ACC112 (cell line): ENCODE data around the gene CAMTA1.

Experiments
- H2AFZ ChIP-seq: fragments of 200-600 bp; sonication (generic); one replicate; pipeline ENCODE4 v1.6.0; 2017; ENCODE audit warnings: antibody characterized with exemption, low read length; ENCODE audit not compliant: unreplicated experiment
- H3K27ac ChIP-seq: fragments of 200-600 bp; sonication (generic); 2 replicates; pipeline ENCODE4 v1.5.1; 2014; ENCODE audit warnings: low read depth, mild to moderate bottlenecking, antibody characterized with exemption, low read length, moderate library complexity
- H3K27me3 ChIP-seq: fragments of 200-600 bp; sonication (generic); 2 replicates; pipeline ENCODE4 v1.6.1; 2014; ENCODE audit warnings: mild to moderate bottlenecking, antibody characterized with exemption, low read length, moderate library complexity, mixed read lengths; ENCODE audit not compliant: insufficient read depth
- H3K36me3 ChIP-seq: fragments of 200-600 bp; sonication (generic); 2 replicates; pipeline ENCODE4 v1.6.1; 2016; ENCODE audit warnings: mild to moderate bottlenecking, antibody characterized with exemption, low read length, moderate library complexity, mixed read lengths; ENCODE audit not compliant: insufficient read depth
- H3K4me1 ChIP-seq: fragments of 200-600 bp; sonication (generic); one replicate; pipeline ENCODE4 v1.6.1; 2016; ENCODE audit warnings: low read length, mixed read lengths; ENCODE audit not compliant: insufficient read depth, unreplicated experiment, control insufficient read depth
- H3K4me3 ChIP-seq: fragments of 200-600 bp; sonication (generic); 2 replicates; pipeline ENCODE4 v1.5.1; 2014; ENCODE audit warnings: mild to moderate bottlenecking, low read depth, low read length
- H3K79me2 ChIP-seq: fragments of 200-600 bp; sonication (generic); one replicate; pipeline ENCODE4 v1.6.0; 2016; ENCODE audit warnings: low read length; ENCODE audit not compliant: control insufficient read depth, unreplicated experiment, insufficient read depth

The CAMTA1 gene

DNA sequence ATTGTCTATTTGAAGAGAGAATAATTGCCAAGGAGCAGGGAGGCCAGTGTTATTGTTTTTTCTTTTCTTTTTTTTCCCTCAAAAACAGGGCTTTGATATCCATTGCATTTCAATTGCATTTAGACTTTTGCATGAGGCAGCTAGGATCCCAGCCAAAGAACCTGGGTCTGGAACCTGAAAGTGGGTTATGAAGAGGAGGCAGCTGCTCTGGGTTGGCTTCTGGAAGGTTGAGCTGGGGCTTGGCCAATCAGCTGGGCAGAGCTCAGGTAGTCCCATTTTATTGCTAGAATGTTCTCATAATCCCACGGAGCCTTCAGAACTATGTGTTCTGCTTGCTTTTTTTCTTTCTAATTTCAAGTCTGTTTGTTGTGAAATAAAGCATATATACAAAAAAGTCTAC is 218.9 kb downstream of the CAMTA1 start:
- H3K4me1 ChIP-seq: no peaks in the 10 kb centered on the region
- H3K4me3 ChIP-seq: no peak overlapping the region
- no peaks in the 10 kb centered on the region for H3K79me2 ChIP-seq
- H3K36me3 ChIP-seq: no peaks in the 10 kb centered on the region
- peaks cover 70% of the 10 kb centered on the region for H3K27me3 ChIP-seq
- no peak overlapping the region for H3K27ac ChIP-seq
- no peak overlapping the region for H2AFZ ChIP-seq

DNA sequence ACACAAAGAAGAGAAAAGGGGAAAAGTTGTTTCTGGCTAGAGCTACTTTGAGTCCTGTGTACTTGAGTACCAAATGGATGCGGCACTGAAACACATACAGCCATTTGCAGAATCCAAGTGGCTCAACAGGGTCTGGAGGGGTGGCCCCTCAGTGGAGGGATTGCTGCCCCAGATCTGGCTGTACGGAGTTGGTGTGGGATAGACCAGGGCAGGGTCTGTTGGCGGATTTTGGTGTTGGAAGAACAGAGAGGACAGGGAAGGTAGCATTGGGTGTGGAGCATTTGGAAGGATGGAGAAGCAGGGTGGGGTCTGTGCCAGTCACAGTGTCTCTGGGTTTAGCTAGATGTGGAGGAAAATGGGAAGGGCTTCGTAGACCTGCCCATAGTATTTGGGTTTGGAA is 220.5 kb downstream of the CAMTA1 start:
- H3K4me1 ChIP-seq: no peaks in the 10 kb centered on the region
- no peaks in the 10 kb centered on the region for H3K36me3 ChIP-seq
- H3K27ac ChIP-seq: no peak overlapping the region
- H3K27me3 ChIP-seq: peaks cover 83% of the 10 kb centered on the region
- H2AFZ ChIP-seq: no peak overlapping the region
- no peaks in the 10 kb centered on the region for H3K79me2 ChIP-seq
- H3K4me3 ChIP-seq: no peak overlapping the region

DNA sequence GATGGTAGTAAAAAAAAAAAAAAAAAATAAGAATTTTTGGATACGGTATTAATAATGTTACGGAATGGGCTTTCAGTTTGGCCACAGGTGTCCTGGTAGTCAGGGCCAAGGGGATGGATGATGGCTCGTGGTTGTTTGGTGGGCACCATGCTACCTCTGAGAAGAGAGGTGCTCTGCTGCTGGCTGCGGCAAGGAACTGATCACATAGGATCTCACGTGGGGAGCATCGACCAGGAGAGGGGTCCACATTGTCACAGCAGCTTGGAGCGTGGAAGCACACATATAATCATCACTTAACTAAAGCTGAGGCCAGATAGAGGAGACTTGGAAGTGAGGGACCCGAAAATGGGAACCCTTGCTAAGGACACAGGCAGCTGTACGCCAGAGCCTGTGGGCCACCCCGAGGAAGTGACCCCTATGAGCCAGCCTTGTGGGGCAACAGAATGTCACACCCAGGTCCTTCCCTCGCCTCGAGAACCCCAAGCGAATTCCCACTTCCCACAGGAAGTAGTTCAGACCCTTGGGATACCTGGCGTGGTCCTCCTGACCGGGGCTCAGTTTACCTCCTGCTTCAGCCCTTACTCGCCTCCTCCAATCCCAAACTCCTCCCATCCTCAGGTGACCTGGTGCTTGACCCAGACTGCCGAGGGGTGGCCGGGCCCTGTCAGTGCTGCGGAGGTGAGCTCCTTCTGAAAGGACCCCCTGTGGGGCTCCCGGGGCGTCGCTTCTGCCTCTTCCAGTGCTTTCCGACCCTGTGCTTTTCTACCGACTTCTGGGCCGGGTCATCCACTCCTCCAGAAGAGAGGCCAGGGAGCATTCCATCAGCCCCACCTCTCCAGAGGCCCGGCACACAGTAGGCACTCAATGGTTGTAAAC is 222.0 kb downstream of the CAMTA1 start:
- Histone ChIP-seq H3K4me3 (no peak overlapping the region), H3K27me3 (peaks cover 86% of the 10 kb centered on the region), H3K4me1 (no peaks in the 10 kb centered on the region), H2AFZ (no peak overlapping the region), H3K36me3 (no peaks in the 10 kb centered on the region), H3K27ac (no peak overlapping the region), H3K79me2 (no peaks in the 10 kb centered on the region)

DNA sequence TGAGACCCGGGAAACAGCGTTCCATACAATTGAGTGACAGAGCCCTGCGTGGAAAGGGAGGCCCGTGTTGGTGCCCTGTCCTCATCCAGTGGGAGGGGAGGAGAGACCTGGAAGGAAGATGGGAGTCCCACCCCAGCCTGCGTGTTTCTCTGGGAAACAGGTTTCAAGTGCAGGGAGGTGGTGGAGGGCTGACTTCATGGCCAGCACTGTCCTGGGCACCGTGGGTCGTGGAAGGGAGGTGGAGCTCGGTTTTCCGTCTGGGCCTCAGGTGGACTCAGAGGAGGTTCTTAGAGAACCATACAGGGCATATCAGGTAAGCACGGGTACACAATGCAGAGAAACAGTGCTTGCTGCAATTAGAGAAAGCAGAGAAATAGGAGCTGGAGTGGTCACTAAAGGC is 222.6 kb downstream of the CAMTA1 start:
- Histone ChIP-seq H3K27ac (no peak overlapping the region), H3K36me3 (no peaks in the 10 kb centered on the region), H3K27me3 (peaks cover 80% of the 10 kb centered on the region), H3K4me1 (no peaks in the 10 kb centered on the region), H3K4me3 (no peak overlapping the region), H3K79me2 (no peaks in the 10 kb centered on the region), H2AFZ (no peak overlapping the region)

DNA sequence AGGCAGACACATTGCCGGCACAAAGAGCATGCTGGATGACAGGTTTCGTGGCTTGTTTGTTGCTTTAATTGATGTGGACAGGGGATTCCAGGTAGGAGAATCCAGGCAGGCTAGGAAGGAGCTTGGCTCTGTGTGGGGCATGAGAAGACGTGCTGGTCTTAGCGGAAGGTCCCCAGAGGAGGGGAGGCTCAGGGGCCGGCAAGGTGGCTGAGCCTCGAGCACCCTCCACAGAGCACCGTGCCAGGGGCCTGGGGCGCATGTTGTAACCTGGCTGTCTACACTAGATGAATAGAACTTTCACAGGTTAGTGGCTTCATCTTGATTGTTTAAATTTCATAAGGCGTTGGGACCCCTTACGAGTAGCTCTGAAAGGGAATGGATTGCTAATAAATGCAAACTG is 223.1 kb downstream of the CAMTA1 start:
- no peak overlapping the region for H3K27ac ChIP-seq
- H3K27me3 ChIP-seq: peaks cover 75% of the 10 kb centered on the region
- H3K36me3 ChIP-seq: no peaks in the 10 kb centered on the region
- no peaks in the 10 kb centered on the region for H3K4me1 ChIP-seq
- no peak overlapping the region for H2AFZ ChIP-seq
- no peaks in the 10 kb centered on the region for H3K79me2 ChIP-seq
- no peak overlapping the region for H3K4me3 ChIP-seq

DNA sequence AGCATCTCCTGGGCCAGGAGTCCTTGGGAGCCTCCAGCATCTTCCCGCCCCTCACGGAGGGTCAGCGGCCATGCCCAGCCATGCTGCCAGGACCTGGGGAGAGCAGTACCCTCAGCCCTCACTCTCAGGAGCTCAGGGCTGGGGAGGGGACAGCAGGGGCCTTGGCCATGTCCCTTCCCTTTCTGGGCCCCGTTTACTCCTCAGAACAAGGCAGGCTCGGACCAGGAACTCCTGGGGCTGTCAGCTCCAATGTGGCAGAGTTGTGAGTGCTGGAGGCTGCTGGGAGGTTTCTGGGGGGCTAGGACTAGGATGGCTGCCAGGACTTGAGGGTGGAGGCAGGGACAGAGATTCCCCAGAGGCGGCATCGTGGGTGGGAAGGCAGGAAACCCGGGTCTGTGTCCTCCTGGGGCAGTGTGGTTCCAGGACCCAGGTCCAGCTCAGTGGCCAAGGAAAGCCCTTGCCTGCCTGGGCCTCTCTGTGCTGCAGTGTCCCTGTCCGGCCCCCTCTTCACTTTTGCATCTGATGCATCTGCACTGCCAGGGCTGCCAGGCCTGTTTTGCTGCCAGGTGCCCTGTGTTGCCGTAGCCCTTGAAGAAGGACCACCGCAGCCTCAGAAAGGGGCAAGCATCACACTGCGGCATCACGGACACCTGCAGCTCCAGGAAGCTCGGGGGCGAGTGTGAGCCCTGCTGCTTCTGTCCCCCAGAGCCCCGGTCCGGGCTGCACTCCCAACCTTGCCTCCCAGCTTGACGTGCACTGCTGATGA is 223.9 kb downstream of the CAMTA1 start:
- Histone ChIP-seq H3K27ac (no peak overlapping the region), H3K27me3 (peaks cover 70% of the 10 kb centered on the region), H3K4me1 (no peaks in the 10 kb centered on the region), H3K36me3 (no peaks in the 10 kb centered on the region), H3K4me3 (no peak overlapping the region), H3K79me2 (no peaks in the 10 kb centered on the region), H2AFZ (no peak overlapping the region)

DNA sequence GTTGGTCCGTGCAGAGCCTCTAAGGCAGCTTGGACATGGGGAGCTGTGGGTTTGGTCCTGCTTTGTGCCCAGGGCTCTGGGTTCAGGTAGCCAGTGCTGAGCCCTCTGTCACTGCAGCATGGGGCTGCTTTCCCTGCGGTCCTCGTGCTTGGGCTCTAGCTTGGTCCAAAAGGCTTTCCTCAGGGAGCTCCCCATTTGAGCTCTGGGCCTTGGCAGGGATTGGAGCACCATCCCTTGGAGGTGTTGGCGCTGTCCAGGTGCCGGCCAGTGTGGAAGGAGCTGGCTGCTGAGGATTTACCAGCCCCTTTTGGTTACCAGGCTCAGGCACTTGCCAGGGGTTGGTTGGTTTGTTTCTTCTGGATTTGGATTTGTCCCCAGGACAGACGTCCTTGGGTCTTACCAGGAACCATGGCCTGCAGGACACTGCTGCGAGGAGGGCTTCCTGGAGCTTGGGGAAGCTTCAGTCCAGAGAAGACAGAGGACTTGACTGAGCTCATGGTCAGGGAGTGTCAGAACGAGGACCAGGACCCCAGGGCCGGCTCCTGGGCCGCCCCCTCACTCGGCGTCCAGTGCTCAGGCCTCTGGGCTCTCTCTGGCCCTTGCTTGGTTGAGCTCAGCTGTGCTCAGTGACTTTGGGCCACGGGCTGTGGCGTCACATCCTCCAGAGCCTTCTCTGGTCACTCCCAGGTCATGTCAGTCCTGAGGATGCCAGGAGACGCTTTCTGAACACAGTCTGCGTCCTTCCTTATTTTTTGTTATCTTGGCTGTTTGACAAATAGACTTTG is 224.7 kb downstream of the CAMTA1 start:
- H3K27ac ChIP-seq: no peak overlapping the region
- H3K27me3 ChIP-seq: peaks cover 67% of the 10 kb centered on the region
- no peaks in the 10 kb centered on the region for H3K4me1 ChIP-seq
- H3K4me3 ChIP-seq: no peak overlapping the region
- no peaks in the 10 kb centered on the region for H3K79me2 ChIP-seq
- H2AFZ ChIP-seq: no peak overlapping the region
- H3K36me3 ChIP-seq: no peaks in the 10 kb centered on the region

DNA sequence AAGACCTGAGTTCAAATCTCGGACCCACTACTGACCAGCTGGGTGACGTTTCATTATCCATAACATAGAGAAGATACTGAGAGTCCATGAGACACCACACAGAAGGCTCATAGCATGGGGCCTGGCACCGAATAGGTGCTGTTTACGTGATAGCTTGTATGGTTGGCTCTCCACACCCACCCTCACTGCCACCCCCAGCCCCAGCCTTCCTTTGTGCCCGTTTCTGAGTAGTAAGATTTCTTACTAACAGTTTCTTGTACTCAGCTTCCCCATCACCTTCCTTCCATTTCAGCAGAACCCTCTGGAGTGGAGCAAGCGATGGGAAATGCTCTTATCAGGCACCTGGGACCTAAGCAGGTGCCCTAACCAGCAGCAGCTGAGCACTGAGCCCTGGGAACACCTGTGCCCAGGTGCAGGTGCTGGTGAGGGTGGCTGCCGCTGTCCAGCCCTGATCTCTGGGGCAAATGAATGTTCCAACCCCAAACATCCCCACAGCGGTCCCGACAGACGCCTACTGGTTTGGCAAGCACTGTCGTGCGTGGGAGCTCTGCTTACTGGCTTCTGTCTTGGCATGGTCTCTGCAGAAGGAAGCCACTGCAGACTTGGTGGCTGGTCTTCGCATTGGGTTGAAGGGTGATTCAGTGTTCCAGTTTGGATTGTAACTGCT is 225.4 kb downstream of the CAMTA1 start:
- no peak overlapping the region for H3K27ac ChIP-seq
- H3K36me3 ChIP-seq: no peaks in the 10 kb centered on the region
- no peak overlapping the region for H2AFZ ChIP-seq
- H3K79me2 ChIP-seq: no peaks in the 10 kb centered on the region
- H3K4me1 ChIP-seq: no peaks in the 10 kb centered on the region
- peaks cover 67% of the 10 kb centered on the region for H3K27me3 ChIP-seq
- no peak overlapping the region for H3K4me3 ChIP-seq

DNA sequence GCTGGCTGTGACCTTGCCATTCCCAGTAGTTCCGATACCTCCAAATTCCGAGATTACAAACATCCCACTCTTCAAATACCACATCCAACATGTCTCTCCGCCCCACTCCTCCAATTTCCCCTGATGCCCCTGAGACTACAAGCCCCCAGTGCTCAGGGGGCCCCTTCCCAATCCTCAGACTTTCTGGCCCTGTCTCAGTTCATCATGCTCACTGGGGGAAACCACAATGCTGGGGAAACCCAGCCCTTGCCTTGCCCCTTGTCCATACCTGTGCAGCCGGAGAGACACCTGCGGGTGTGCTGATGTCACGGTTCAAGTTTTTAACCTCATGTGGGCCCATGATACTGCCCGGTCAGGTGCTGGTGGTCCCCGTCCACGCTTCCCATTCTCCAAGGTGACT is 226.6 kb downstream of the CAMTA1 start:
- Histone ChIP-seq H3K4me1 (no peaks in the 10 kb centered on the region), H2AFZ (no peak overlapping the region), H3K4me3 (no peak overlapping the region), H3K27ac (no peak overlapping the region), H3K27me3 (peaks cover 68% of the 10 kb centered on the region), H3K79me2 (no peaks in the 10 kb centered on the region), H3K36me3 (no peaks in the 10 kb centered on the region)

DNA sequence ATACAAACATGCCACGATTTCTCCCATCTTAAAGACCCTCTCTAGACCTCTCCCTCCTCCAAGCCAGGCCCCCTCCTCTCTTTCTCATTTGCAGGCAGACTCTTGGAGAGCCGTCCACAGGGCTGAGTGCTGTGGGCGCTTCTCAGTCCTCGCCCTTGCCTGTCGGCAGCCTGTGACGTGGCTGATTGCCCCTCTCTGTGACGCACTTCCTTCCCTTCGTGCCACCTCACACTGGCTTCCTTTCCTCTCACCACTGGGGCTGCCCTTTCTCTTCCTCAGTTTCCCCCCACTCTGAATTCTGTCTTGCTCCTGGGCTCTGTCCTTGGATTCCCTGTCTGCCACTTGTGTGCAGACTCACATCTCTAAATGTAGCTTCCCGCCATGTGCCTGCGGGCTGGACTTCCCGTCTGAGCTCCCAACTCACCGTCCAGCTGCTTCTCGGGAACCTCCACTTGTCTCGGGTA is 227.2 kb downstream of the CAMTA1 start:
- peaks cover 62% of the 10 kb centered on the region for H3K27me3 ChIP-seq
- no peaks in the 10 kb centered on the region for H3K4me1 ChIP-seq
- H3K27ac ChIP-seq: no peak overlapping the region
- no peaks in the 10 kb centered on the region for H3K36me3 ChIP-seq
- no peak overlapping the region for H3K4me3 ChIP-seq
- no peaks in the 10 kb centered on the region for H3K79me2 ChIP-seq
- H2AFZ ChIP-seq: no peak overlapping the region
